Endothelial cell (in vitro differentiated cells): Measurements from ENCODE around the gene IL12RB2. TPM values are rescaled to one million over a fixed set of nuclear protein-coding genes. Genes with fewer than 3 reads are reported as not detected.

Experiments
- DNase-seq: peaks from one replicate; pipeline ENCODE4 v3.0.0; 2021; ENCODE audit warnings: low spot score
- H3K27ac Mint-ChIP-seq: one replicate; pipeline ENCODE4 v1.8.0; 2021; ENCODE audit warnings: mixed read lengths, inconsistent platforms; ENCODE audit not compliant: unreplicated experiment
- H3K27me3 Mint-ChIP-seq: one replicate; pipeline ENCODE4 v1.8.0; 2021; ENCODE audit warnings: mild to moderate bottlenecking, moderate library complexity, mixed read lengths, inconsistent platforms; ENCODE audit not compliant: unreplicated experiment
- H3K36me3 Mint-ChIP-seq: one replicate; pipeline ENCODE4 v1.8.0; 2021; ENCODE audit warnings: mild to moderate bottlenecking, low read depth, mixed read lengths, inconsistent platforms; ENCODE audit not compliant: unreplicated experiment
- H3K4me1 Mint-ChIP-seq: one replicate; pipeline ENCODE4 v1.8.0; 2021; ENCODE audit warnings: mild to moderate bottlenecking, mixed read lengths, inconsistent platforms; ENCODE audit not compliant: unreplicated experiment
- H3K4me3 Mint-ChIP-seq: one replicate; pipeline ENCODE4 v1.8.0; 2021; ENCODE audit warnings: mild to moderate bottlenecking, mixed read lengths, inconsistent platforms; ENCODE audit not compliant: unreplicated experiment
- H3K9me3 Mint-ChIP-seq: one replicate; pipeline ENCODE4 v1.8.0; 2021; ENCODE audit warnings: mixed read lengths, inconsistent platforms; ENCODE audit not compliant: unreplicated experiment
- CTCF ChIP-seq: fragments of 200-600 bp; sonication (generic); IDR thresholded peaks from one replicate; pipeline ENCODE4 v1.5.0; 2021; ENCODE audit warnings: antibody characterized with exemption; ENCODE audit not compliant: unreplicated experiment
- total RNA-seq: library from RNA; stranded (reverse); fragmentation: NEBNext Ultra II Directional; extraction: Animal tissue kit (Norgen Biotek cat#: 25700); gene quantifications from one replicate; pipeline ENCODE4 v1.2.1, GENCODE V29; 2021; ENCODE audit not compliant: unreplicated experiment

The IL12RB2 gene
- total RNA-seq, 1 donor from 2014 or later = 0.36 TPM

GRCh38 chr1:67346982-67347381 lies 39.3 kb downstream of the IL12RB2 start:
- Mint-ChIP-seq H3K4me1 (peaks cover 3% of the 10 kb centered on the region), H3K9me3 (no peaks in the 10 kb centered on the region), H3K36me3 (no peaks in the 10 kb centered on the region), H3K4me3 (no peak overlapping the region), H3K27me3 (peaks cover 2% of the 10 kb centered on the region), H3K27ac (no peak overlapping the region)
- TF ChIP-seq CTCF = no peak
- DNase-seq = no peak

- H3K4me1 Mint-ChIP-seq = no peaks in the 10 kb centered on the region
- peaks cover 2% of the 10 kb centered on the region for H3K27me3 Mint-ChIP-seq
- H3K27ac Mint-ChIP-seq = no peak overlapping the region
- H3K36me3 Mint-ChIP-seq = no peaks in the 10 kb centered on the region
- DNase-seq = peak; percentile 42
- H3K4me3 Mint-ChIP-seq = no peak overlapping the region
- no peaks in the 10 kb centered on the region for H3K9me3 Mint-ChIP-seq
- peak; percentile 50 for TF ChIP-seq CTCF
These were observed 40.2 kb downstream of the IL12RB2 start for GRCh38 chr1:67347688-67348472.

- TF ChIP-seq CTCF = no peak
- DNase-seq = no peak
- Mint-ChIP-seq H3K4me3 (no peak overlapping the region), H3K27ac (no peak overlapping the region), H3K4me1 (no peaks in the 10 kb centered on the region), H3K36me3 (no peaks in the 10 kb centered on the region), H3K9me3 (no peaks in the 10 kb centered on the region), H3K27me3 (peaks cover 2% of the 10 kb centered on the region)
These were observed 41.0 kb downstream of the IL12RB2 start for GRCh38 chr1:67348586-67349252.

GRCh38 chr1:67350783-67351182 lies 43.1 kb downstream of the IL12RB2 start:
- Mint-ChIP-seq H3K9me3 (no peaks in the 10 kb centered on the region), H3K27me3 (no peaks in the 10 kb centered on the region), H3K36me3 (no peaks in the 10 kb centered on the region), H3K4me1 (peaks cover 3% of the 10 kb centered on the region), H3K27ac (no peak overlapping the region), H3K4me3 (no peak overlapping the region)
- no peak for TF ChIP-seq CTCF
- no peak for DNase-seq

GRCh38 chr1:67352211-67352610 lies 44.5 kb downstream of the IL12RB2 start:
- no peak for DNase-seq
- Mint-ChIP-seq H3K27ac (no peak overlapping the region), H3K4me3 (no peak overlapping the region), H3K36me3 (no peaks in the 10 kb centered on the region), H3K27me3 (no peaks in the 10 kb centered on the region), H3K4me1 (peaks cover 8% of the 10 kb centered on the region), H3K9me3 (no peaks in the 10 kb centered on the region)
- no peak for TF ChIP-seq CTCF
